ENCODE results near the gene AVEN.

The AVEN gene

GRCh38 chr15:33963831-33964664, 75.0 kb downstream of the AVEN start:
- no peaks in the 10 kb centered on the region for H3K9me2 ChIP-seq (replicated peaks; ENCODE audit: control insufficient read depth, low read length)
- no peak for TF ChIP-seq EZH2phosphoT487 (IDR thresholded peaks at IDR 0.05; ENCODE audit: borderline replicate concordance, low read length)
- TF ChIP-seq CTCF (IDR thresholded peaks at IDR 0.05; ENCODE audit: low read depth, low read length, poor library complexity, severe bottlenecking), result peak; percentile 81

GRCh38 chr15:33960549-33960935, 78.5 kb downstream of the AVEN start:
- Histone ChIP-seq H3K27ac (ENCODE audit: low read depth, low read length) (no peak overlapping the region), H3K4me3 (ENCODE audit: low read length) (no peak overlapping the region), H3K36me3 (ENCODE audit: control insufficient read depth, low read length) (no peaks in the 10 kb centered on the region), H3F3A (ENCODE audit: control insufficient read depth, insufficient read depth) (no peaks in the 10 kb centered on the region), H3K4me2 (ENCODE audit: low read length) (no peak overlapping the region), H3K27me3 (ENCODE audit: control insufficient read depth, low read length) (no peaks in the 10 kb centered on the region), H3K79me2 (ENCODE audit: control insufficient read depth, low read length) (no peaks in the 10 kb centered on the region), H3K9me3 (ENCODE audit: control insufficient read depth, insufficient read depth, low read length) (no peaks in the 10 kb centered on the region), H4K20me1 (ENCODE audit: control insufficient read depth, insufficient read depth, low read depth, low read length) (no peaks in the 10 kb centered on the region), H3K4me1 (ENCODE audit: control insufficient read depth, low read length) (no peaks in the 10 kb centered on the region), H3K9me2 (replicated peaks; ENCODE audit: control insufficient read depth, low read length) (no peaks in the 10 kb centered on the region)
- TF ChIP-seq EZH2phosphoT487 (IDR thresholded peaks at IDR 0.05; ENCODE audit: borderline replicate concordance, low read length) (no peak), CTCF (IDR thresholded peaks at IDR 0.05; ENCODE audit: low read depth, low read length, poor library complexity, severe bottlenecking) (no peak)

More at GRCh38 chr15:33963831-33964664, 75.0 kb downstream of the AVEN start:
- Histone ChIP-seq H4K20me1 (ENCODE audit: control insufficient read depth, insufficient read depth, low read depth, low read length) (no peaks in the 10 kb centered on the region), H3K79me2 (ENCODE audit: control insufficient read depth, low read length) (no peaks in the 10 kb centered on the region), H3K27ac (ENCODE audit: low read depth, low read length) (no peak overlapping the region), H3K4me1 (ENCODE audit: control insufficient read depth, low read length) (no peaks in the 10 kb centered on the region), H3K9me3 (ENCODE audit: control insufficient read depth, insufficient read depth, low read length) (no peaks in the 10 kb centered on the region), H3K4me3 (ENCODE audit: low read length) (no peak overlapping the region), H3K4me2 (ENCODE audit: low read length) (no peak overlapping the region), H3F3A (ENCODE audit: control insufficient read depth, insufficient read depth) (no peaks in the 10 kb centered on the region), H3K36me3 (ENCODE audit: control insufficient read depth, low read length) (no peaks in the 10 kb centered on the region), H3K27me3 (ENCODE audit: control insufficient read depth, low read length) (no peaks in the 10 kb centered on the region)

GRCh38 chr15:33959844-33960548, 79.0 kb downstream of the AVEN start:
- H3K27me3 ChIP-seq (ENCODE audit: control insufficient read depth, low read length), result no peaks in the 10 kb centered on the region
- H3K4me3 ChIP-seq (ENCODE audit: low read length), result no peak overlapping the region
- H3K4me2 ChIP-seq (ENCODE audit: low read length), result no peak overlapping the region
- no peaks in the 10 kb centered on the region for H3F3A ChIP-seq (ENCODE audit: control insufficient read depth, insufficient read depth)
- H3K79me2 ChIP-seq (ENCODE audit: control insufficient read depth, low read length), result no peaks in the 10 kb centered on the region
- no peaks in the 10 kb centered on the region for H3K9me2 ChIP-seq (replicated peaks; ENCODE audit: control insufficient read depth, low read length)
- H3K9me3 ChIP-seq (ENCODE audit: control insufficient read depth, insufficient read depth, low read length), result no peaks in the 10 kb centered on the region
- TF ChIP-seq EZH2phosphoT487 (IDR thresholded peaks at IDR 0.05; ENCODE audit: borderline replicate concordance, low read length) (no peak), CTCF (IDR thresholded peaks at IDR 0.05; ENCODE audit: low read depth, low read length, poor library complexity, severe bottlenecking) (no peak)
- H3K4me1 ChIP-seq (ENCODE audit: control insufficient read depth, low read length), result no peaks in the 10 kb centered on the region
- no peaks in the 10 kb centered on the region for H4K20me1 ChIP-seq (ENCODE audit: control insufficient read depth, insufficient read depth, low read depth, low read length)
- H3K27ac ChIP-seq (ENCODE audit: low read depth, low read length), result no peak overlapping the region
- no peaks in the 10 kb centered on the region for H3K36me3 ChIP-seq (ENCODE audit: control insufficient read depth, low read length)
